Right renal pelvis (tissue), 4 donors: Measurements from ENCODE around the gene OR13C9. TPM values are rescaled to one million over a fixed set of nuclear protein-coding genes. Genes with fewer than 3 reads are reported as not detected.
"Not testable (repeated sequence)": the region's sequence is repeated elsewhere in the genome, so short reads cannot be mapped to it uniquely, and the experiment has no call there.

Source experiments
- DNase-seq, 4 donors: peaks; one replicate each; pipeline ENCODE4 v3.0.0-alpha.2; 2013; ENCODE audit warnings: low read depth in 4 of 4, low spot score in 3 of 4, missing footprints in 1 of 4
- polyA plus RNA-seq, 4 donors: library from polyadenylated mRNA; unstranded; fragments of 120-200 nt; gene quantifications; one replicate each; pipeline ENCODE4 v1.2.1, GENCODE V29; 2013; ENCODE audit not compliant: insufficient read length in 4 of 4

Gene OR13C9
- polyA plus RNA-seq: not detected

GRCh38 chr9:104618104-104618503 is at the start of gene OR13C9:
Gene OR13C9, minus strand, starts transcription at chr9:104618204. Its CDS starts 0 bp downstream, at chr9:104618204.
- no peak for DNase-seq

- no peak for DNase-seq
Observed at GRCh38 chr9:104658496-104659195, 40.6 kb upstream of the OR13C9 start.

GRCh38 chr9:104635456-104635855 is 17.5 kb upstream of the OR13C9 start:
- DNase-seq: no peak

GRCh38 chr9:104633976-104634520 is 16.0 kb upstream of the OR13C9 start:
- DNase-seq: no peak

- not testable (repeated sequence) for DNase-seq
Observed at GRCh38 chr9:104625964-104626363, 8.0 kb upstream of the OR13C9 start.

- DNase-seq: no peak
Observed at GRCh38 chr9:104617418-104617817, 586 bp downstream of the OR13C9 start.

GRCh38 chr9:104611213-104611612 is 6.8 kb downstream of the OR13C9 start:
- DNase-seq: no peak

- no peak for DNase-seq
Observed at GRCh38 chr9:104608336-104608735, 9.7 kb downstream of the OR13C9 start.

GRCh38 chr9:104606152-104606551 is 11.9 kb downstream of the OR13C9 start:
- DNase-seq: no peak

- not testable (repeated sequence) for DNase-seq
Observed at GRCh38 chr9:104605527-104605926, 12.5 kb downstream of the OR13C9 start, which contains the start of gene OR13C2. Gene OR13C2, minus strand, starts transcription at chr9:104605627. Its CDS starts 0 bp downstream, at chr9:104605627.

GRCh38 chr9:104604801-104605200 is 13.2 kb downstream of the OR13C9 start:
- no peak for DNase-seq

GRCh38 chr9:104599313-104599712 is 18.7 kb downstream of the OR13C9 start, which contains the start of gene OR13C5:
Gene OR13C5, minus strand, starts transcription at chr9:104599413. Its CDS starts 0 bp downstream, at chr9:104599413.
- DNase-seq: not testable (repeated sequence)

- DNase-seq: not testable (repeated sequence)
Observed at GRCh38 chr9:104598749-104599148, 19.3 kb downstream of the OR13C9 start.

- no peak for DNase-seq
Observed at GRCh38 chr9:104589626-104590025, 28.4 kb downstream of the OR13C9 start.

- no peak for DNase-seq
Observed at GRCh38 chr9:104586496-104587180, 31.4 kb downstream of the OR13C9 start.

GRCh38 chr9:104580562-104580961 is 37.4 kb downstream of the OR13C9 start:
- DNase-seq: no peak

- no peak for DNase-seq
Observed at GRCh38 chr9:104577263-104577662, 40.7 kb downstream of the OR13C9 start.

- no peak for DNase-seq
Observed at GRCh38 chr9:104575456-104575855, 42.5 kb downstream of the OR13C9 start.

- no peak for DNase-seq
Observed at GRCh38 chr9:104572612-104573011, 45.4 kb downstream of the OR13C9 start.

- DNase-seq: no peak
Observed at GRCh38 chr9:104568868-104569267, 49.1 kb downstream of the OR13C9 start, which contains the start of gene OR13C8. Gene OR13C8, plus strand, starts transcription at chr9:104569168. Its CDS starts 0 bp downstream, at chr9:104569168.
